BE2C (cell line): Measurements from ENCODE around the gene ST13.
"Not testable (repeated sequence)": the region's sequence is repeated elsewhere in the genome, so short reads cannot be mapped to it uniquely, and the experiment has no call there.

Experiments
- DNase-seq: peaks from one replicate; pipeline ENCODE4 v3.0.0-alpha.2; 2020
- H3K27me3 ChIP-seq: fragments of 250-450 bp; sonication (Bioruptor Pico); 2 replicates; pipeline ENCODE4 v1.5.1; 2020; ENCODE audit warnings: mild to moderate bottlenecking
- H3K36me3 ChIP-seq: fragments of 250-450 bp; sonication (Bioruptor Pico); 2 replicates; pipeline ENCODE4 v1.5.1; 2020; ENCODE audit warnings: mild to moderate bottlenecking
- H3K4me1 ChIP-seq: fragments of 250-450 bp; sonication (Bioruptor Pico); 2 replicates; pipeline ENCODE4 v1.5.1; 2020
- H3K4me3 ChIP-seq: 2 replicates; pipeline ENCODE4 v1.5.1; 2011; ENCODE audit warnings: low read depth, low read length
- H3K9me3 ChIP-seq: fragments of 250-450 bp; sonication (Bioruptor Pico); 2 replicates; pipeline ENCODE4 v1.5.1; 2020
- TF ChIP-seq, protein P1 (sequence below): IDR thresholded peaks from 2 replicates; pipeline ENCODE4 v1.5.1; 2012; ENCODE audit warnings: mild to moderate bottlenecking, low read depth, low read length

Gene ST13

DNA sequence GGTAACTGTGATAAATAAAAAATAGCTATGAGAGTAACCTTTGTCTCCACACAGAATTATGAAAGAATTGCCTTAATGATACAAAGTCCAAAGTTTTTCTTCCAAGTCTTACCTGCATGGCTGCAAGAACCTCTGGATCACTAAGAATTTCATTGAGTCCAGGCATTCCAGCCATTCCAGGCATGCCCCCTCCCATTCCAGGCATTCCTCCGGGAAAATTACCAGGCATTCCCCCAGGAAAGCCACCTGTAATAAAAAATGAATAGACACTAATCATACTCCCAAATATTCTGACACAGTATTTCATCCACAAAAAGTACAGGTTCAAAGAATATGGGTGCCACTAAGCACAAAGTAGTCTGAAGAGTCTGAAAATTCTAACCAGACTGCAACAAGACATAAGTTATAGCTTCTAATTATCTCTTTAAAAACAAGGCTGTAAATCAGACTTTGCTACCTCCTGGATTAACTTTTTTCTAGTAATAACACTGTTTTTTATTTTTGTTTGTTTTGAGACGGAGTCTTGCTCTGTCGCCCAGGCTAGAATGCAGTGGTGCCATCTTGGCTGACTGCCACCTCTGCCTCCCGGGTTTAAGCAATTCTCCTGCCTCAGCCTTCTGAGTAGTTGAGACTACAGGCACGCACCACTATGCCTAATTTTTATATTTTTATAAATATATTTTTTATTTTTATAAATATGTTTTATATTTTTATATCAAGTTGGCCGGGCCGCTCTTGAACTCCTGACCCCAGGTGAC, 29.3 kb downstream of the ST13 start:
- no peaks in the 10 kb centered on the region for H3K27me3 ChIP-seq
- peaks cover 73% of the 10 kb centered on the region for H3K36me3 ChIP-seq
- H3K4me1 ChIP-seq: no peaks in the 10 kb centered on the region
- DNase-seq: no peak
- TF ChIP-seq, protein P1, sequence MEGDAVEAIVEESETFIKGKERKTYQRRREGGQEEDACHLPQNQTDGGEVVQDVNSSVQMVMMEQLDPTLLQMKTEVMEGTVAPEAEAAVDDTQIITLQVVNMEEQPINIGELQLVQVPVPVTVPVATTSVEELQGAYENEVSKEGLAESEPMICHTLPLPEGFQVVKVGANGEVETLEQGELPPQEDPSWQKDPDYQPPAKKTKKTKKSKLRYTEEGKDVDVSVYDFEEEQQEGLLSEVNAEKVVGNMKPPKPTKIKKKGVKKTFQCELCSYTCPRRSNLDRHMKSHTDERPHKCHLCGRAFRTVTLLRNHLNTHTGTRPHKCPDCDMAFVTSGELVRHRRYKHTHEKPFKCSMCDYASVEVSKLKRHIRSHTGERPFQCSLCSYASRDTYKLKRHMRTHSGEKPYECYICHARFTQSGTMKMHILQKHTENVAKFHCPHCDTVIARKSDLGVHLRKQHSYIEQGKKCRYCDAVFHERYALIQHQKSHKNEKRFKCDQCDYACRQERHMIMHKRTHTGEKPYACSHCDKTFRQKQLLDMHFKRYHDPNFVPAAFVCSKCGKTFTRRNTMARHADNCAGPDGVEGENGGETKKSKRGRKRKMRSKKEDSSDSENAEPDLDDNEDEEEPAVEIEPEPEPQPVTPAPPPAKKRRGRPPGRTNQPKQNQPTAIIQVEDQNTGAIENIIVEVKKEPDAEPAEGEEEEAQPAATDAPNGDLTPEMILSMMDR: no peak
- H3K9me3 ChIP-seq: no peaks in the 10 kb centered on the region
- H3K4me3 ChIP-seq: no peak overlapping the region

DNA sequence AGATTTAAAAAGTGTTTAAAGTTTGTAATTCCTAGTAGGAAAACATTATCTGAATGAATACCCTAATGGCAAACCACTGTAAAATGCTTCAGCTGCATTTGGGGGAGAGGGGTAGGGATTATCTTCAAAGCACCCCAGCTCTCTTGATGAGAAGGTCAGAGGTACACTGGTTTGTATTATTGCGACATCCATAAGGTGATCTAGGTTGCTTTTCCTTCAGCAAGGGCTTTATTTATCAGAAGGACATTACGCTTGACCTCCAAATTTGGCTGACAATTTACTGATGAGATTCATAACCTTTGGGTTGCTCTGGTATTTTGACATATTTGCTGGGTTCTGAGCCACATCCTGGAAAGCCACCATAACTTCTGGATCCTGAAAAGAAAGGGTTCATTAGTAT, 30.1 kb downstream of the ST13 start:
- H3K9me3 ChIP-seq, DNase-seq, H3K4me1 ChIP-seq, H3K4me3 ChIP-seq, H3K27me3 ChIP-seq: not testable (repeated sequence)
- H3K36me3 ChIP-seq: peaks cover 64% of the 10 kb centered on the region

DNA sequence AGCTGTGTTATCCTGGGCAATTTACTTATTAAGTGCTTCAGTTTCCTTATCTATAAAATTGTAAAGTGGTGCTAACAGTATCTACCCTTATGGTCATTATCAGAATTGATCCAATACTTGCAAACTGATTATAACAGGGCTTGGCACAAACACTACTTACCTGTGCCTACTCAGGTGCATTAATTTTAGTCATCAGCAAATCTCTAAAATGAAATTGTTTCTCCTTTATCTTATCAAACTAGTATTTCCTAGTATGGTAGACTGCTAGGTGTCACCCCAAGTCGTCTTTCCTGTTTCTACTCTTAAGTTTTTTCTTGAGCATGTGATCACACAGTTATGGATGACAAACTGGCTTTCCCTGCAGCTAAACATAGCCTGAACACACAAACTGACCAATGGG, 33.0 kb downstream of the ST13 start:
- no peak for DNase-seq
- peaks cover 39% of the 10 kb centered on the region for H3K36me3 ChIP-seq
- H3K4me3 ChIP-seq: no peak overlapping the region
- H3K9me3 ChIP-seq: no peaks in the 10 kb centered on the region
- H3K4me1 ChIP-seq: no peaks in the 10 kb centered on the region
- H3K27me3 ChIP-seq: no peaks in the 10 kb centered on the region
- TF ChIP-seq, protein P1: no peak

DNA sequence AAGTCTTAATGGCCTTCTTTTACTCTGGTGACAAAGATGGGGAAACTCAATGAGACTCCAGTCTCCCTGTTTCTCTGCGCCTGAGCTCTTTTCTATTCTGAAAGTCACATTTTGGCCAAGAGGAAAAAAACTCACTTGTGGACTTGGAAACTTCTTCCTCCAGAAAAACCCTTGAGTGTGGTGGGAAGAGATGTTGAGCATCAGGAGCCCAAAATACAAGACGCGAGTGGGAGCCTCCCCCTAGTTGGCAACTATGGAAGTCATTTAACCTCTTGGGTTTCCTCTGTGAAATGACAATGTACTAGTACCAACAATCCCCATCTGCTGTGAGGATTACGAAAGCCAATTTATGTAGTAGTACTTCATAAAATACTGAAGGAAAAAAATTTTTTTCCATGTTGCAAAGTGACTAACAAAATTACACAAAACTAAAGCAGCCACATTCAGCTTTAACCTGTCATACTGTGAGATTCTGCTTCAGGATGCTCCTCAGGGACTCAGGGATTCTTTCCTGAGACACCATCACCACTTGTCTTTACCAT, 36.8 kb downstream of the ST13 start:
- H3K27me3 ChIP-seq: no peaks in the 10 kb centered on the region
- DNase-seq: no peak
- TF ChIP-seq, protein P1: no peak
- H3K4me1 ChIP-seq: no peaks in the 10 kb centered on the region
- no peaks in the 10 kb centered on the region for H3K9me3 ChIP-seq
- peak overlapping the region; percentile 100 for H3K4me3 ChIP-seq
- H3K36me3 ChIP-seq: peaks cover 12% of the 10 kb centered on the region

DNA sequence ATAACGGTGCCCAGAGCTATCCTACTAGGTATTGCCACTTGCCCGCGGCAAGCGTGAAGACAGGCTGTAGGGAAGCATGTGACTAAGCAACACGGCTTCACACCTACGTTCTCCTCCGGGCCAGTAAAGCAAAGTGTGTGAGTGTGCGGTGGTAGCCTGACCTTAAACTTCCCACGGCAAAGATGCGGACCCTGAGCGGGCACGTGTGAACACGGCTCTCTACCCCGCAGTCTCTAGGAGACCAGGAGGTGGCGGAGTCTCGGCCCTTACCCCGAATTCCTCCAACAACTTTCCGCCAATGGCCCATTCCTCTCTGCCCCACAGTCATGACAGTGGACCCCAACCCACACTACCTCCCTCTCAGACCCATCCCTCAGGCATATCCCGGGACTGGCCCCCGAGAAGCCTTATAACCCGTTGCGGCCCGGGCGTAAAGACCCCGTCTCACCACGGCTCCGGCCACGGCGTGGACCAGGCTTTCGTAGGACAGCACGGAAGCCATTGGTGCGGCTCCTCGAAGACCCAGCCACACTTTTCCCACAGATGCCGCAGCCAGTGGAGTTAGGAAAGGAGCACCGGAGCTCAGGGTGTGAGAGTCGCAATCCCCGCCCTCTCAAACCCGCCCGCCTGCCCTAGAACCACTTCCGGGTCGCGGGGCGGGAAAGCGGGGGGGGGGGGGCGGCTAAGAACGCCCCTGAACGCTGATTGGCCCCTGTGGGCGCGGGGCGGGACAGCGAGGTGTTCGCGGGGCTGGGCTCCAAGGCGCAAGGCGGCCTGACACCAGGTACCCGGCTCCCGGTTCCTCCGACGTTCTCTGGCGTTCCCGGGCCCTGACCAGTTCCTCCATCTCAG, 37.5 kb downstream of the ST13 start, which contains the start of gene SLC25A17:
Gene SLC25A17, minus strand, starts transcription at position 600 of the 852 bp plus-strand sequence. Its CDS starts 98 bp downstream, at position 502.
- H3K9me3 ChIP-seq: no peaks in the 10 kb centered on the region
- peaks cover 6% of the 10 kb centered on the region; the same call in 1 of the 2 replicates for H3K36me3 ChIP-seq
- DNase-seq: peak; percentile 93
- no peaks in the 10 kb centered on the region for H3K4me1 ChIP-seq
- H3K27me3 ChIP-seq: no peaks in the 10 kb centered on the region
- H3K4me3 ChIP-seq: peak within 1 kb of the TSS; percentile 100
- TF ChIP-seq, protein P1: peak; percentile 52

DNA sequence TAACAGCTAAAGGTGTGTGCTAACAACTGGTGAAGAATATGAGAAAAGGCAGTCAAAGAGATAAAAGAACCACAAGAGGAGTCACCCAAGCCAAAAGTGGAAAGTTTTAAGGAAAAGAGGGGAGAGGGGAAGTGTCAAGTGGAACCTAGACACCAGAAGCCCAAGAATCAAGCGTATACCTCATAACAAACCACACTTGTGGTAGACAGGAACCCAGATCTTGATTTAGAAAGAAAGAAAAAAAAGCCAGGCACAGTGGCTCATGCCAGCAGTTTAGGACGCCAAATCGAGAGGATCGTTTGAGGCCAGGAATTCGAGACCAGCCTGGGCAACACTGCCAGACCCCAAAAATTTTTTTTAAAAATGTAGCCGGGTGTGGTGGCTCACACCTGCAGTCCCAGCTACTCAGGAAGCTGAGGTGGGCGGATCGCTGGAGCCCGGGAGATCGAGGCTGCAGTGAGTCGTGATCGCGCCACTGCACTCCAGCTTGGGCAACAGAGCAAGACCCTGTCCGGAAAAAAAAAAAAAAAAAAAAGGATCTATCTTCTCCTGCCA, 38.2 kb downstream of the ST13 start:
- Histone ChIP-seq H3K4me1 (no peaks in the 10 kb centered on the region), H3K4me3 (peak overlapping the region; percentile 100), H3K9me3 (no peaks in the 10 kb centered on the region), H3K36me3 (no peaks in the 10 kb centered on the region; the same call in 1 of the 2 replicates), H3K27me3 (no peaks in the 10 kb centered on the region)
- TF ChIP-seq, protein P1: no peak
- no peak for DNase-seq
